ENCODE data around the gene SLC7A5.
"Not testable (repeated sequence)": the region's sequence is repeated elsewhere in the genome, so short reads cannot be mapped to it uniquely, and the experiment has no call there.

The SLC7A5 gene

GRCh38 chr16:87822108-87822970 is 47.0 kb downstream of the SLC7A5 start:
- DNase-seq (ENCODE audit: low spot score), result no peak
- TF ChIP-seq CTCF (IDR thresholded peaks at IDR 0.05; ENCODE audit: extremely low read depth, missing control alignments), result no peak

GRCh38 chr16:87821376-87822107 is 47.8 kb downstream of the SLC7A5 start:
- DNase-seq (ENCODE audit: low spot score), result no peak
- no peak for TF ChIP-seq CTCF (IDR thresholded peaks at IDR 0.05; ENCODE audit: extremely low read depth, missing control alignments)

GRCh38 chr16:87819983-87820382 is 49.3 kb downstream of the SLC7A5 start:
- DNase-seq (ENCODE audit: low spot score), result no peak
- no peak for TF ChIP-seq CTCF (IDR thresholded peaks at IDR 0.05; ENCODE audit: extremely low read depth, missing control alignments)

GRCh38 chr16:87819282-87819681 is 50.0 kb downstream of the SLC7A5 start:
- no peak for DNase-seq (ENCODE audit: low spot score)

GRCh38 chr16:87818533-87819161 is 50.7 kb downstream of the SLC7A5 start:
- no peak for DNase-seq (ENCODE audit: low spot score)
- TF ChIP-seq CTCF (IDR thresholded peaks at IDR 0.05; ENCODE audit: extremely low read depth, missing control alignments), result no peak

More at GRCh38 chr16:87819282-87819681, 50.0 kb downstream of the SLC7A5 start:
- no peak for TF ChIP-seq CTCF (IDR thresholded peaks at IDR 0.05; ENCODE audit: extremely low read depth, missing control alignments)

- no peak for TF ChIP-seq CTCF (IDR thresholded peaks at IDR 0.05; ENCODE audit: extremely low read depth, missing control alignments)
- no peak for DNase-seq (ENCODE audit: low spot score)
Observed at GRCh38 chr16:87817910-87818309, 51.4 kb downstream of the SLC7A5 start.

GRCh38 chr16:87817370-87817769 is 51.9 kb downstream of the SLC7A5 start:
- not testable (repeated sequence) for DNase-seq (ENCODE audit: low spot score)
